ENCODE results near the gene FPR2.
A peak's percentile ranks its signal among the peaks of the same experiment; 100 is the strongest.
"Not testable (repeated sequence)": the region's sequence is repeated elsewhere in the genome, so short reads cannot be mapped to it uniquely, and the experiment has no call there.

FPR2 gene

DNA sequence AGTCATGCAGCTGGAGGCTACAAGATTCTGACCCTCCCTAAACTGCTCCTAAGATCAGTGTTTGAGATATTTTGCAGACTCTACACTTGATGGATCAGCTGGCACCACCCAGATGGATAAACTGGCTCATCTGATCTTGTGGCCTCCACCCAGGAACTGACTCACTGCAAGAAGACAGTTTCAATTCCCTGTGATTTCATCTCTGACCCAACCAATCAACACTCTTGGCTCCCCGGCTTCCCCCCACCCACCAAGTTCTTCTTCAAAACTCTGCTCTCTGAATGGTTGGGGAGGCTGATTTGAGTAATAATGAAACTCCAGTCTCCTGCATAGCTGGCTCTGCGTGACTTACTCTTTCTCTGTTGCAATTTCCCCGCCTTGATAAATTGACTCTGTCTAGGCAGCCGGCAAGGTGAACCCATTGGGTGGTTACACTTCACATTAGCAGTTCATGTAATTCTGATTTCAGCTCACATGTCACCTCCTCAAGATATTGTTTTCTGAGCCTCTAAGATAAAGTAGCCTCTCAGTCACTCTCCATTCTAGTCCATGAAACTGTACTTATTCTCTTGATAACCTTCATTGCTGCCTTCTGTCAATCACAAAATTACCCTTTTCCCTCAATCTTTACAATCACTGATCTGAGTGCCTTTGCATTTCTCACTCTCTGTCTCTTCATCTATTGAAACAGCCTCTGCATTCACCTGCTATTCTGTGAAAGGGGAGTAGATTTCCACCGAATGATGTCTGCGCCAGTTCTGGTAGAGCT is 24.1 kb downstream of the FPR2 start:
- peak; percentile 57 for DNase-seq

DNA sequence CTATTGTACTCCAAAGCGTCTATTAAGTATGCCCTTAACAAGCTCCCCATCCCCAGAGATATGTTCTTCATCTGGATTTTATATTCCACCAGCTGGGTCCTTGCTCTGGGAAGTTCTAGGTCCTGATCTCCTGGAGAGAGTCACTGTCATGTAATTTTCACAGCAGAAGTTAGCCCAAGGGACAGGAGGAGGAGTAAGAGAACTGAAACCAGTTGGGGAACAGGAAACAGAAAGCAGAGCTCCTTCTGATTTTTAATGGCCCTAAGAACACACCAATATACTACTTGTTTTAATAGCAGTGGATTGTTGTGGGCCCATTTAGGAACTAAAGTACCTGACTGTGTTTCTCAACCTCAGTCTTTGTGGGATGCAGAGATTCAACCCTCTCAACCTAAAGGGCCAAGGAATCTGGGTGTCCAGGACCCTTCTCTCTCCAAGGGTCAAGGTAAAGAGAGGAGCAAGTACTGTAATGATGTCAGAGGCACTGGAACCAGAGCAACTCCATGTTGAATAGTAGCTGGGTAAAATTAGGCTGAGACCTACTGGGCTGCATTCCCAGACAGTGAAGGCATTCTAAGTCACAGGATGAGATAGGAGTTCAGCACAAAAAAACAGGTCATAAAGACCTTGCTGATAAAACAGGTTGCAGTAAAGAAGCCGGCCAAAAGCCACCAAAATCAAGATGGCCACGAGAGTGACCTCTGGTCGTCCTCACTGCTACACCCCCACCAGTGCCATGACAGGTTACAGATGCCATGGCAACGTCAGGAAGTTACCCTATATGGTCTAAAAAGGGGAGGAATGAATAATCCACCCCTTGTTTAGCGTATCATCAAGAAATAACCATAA is 25.9 kb downstream of the FPR2 start:
- no peak for DNase-seq

DNA sequence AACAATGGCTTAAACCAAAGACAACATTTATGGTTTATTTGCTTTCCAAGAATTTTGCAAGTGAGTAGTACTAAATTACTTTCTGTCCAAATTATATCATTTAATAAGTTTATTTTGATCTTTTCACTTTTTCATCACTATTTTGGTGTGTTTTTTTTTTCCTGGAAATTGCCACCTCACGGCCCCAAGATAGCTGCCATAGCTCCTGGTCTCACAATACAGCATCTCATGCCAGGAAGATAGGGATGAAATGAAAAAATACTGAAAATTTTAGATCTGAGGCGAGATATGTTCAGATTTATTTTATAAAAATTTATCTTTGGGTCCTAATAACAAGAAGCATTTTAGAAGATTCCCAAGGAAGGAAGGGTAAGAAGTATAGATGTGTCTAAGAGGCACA is 27.0 kb downstream of the FPR2 start:
- DNase-seq = no peak

DNA sequence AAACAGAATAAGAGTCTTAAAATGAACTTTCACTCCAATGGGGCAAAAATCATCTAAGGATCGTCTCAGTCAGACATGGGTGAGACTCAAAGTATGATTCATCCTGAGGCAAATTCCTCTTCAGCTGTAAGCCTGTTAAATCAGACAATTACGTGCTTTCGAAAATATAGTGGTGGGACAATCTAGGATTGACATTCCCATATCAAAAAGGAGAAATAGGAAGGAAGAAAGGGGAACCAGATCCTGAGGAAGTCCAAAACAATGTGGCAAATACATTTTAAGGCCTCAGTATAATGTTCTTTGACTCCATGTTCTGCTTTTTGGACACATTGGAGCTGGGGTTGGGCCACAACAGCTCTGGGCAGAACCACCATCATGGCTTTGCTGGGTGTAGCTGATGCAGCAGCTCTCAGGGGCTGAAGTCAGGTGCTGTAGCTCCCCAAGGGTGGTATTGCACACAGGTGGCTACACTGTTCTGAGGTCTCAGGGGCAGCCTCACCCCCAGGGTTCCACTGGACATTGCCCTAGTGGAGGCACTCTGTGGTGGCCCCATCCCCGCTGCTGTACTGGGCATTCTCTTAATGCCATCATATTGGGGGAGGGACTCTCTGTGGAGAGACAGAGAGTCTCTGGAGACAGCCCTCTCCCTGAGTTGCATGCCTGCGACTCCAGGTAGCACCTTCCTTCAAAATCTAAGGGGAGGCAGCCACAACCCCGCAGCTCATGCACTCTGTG is 28.2 kb downstream of the FPR2 start:
- DNase-seq = no peak

DNA sequence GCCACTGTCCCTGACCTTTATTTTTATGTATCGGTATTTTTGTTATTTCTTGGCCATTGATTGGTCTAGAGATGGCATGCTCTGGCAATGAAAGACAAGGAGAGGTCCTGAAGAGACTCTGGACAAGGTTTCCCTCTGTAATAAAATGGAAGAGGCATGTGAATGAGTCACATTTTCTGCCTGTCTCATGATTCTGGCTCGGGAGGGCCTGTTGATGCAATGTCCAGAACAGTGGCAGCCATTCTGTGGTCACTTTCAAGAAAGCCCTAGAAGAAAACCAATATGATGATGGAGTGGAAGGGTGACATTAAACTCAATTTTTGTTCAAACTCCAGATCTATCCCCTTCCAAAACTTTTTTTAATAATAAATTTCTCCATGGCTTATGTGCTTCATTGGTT is 32.0 kb downstream of the FPR2 start:
- DNase-seq = no peak

DNA sequence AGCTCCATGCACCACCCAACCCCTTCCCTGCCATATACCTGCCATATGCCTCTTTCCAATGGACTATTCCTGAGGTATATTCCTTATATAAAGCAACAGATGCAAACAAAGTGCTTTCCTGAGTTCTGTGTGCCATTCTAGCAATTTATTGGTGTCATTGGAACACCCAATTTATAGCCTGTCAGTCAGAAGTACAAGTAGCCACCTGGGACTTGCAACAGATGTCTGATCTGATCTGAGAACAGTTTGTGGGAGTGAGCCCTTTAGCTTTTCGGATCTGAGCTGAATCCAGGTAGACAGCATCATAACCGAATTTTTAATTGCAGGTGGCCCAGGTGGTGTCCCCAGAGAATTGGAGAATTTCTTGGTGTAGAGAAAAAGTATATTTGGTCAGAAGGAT is 33.0 kb downstream of the FPR2 start:
- DNase-seq = no peak

DNA sequence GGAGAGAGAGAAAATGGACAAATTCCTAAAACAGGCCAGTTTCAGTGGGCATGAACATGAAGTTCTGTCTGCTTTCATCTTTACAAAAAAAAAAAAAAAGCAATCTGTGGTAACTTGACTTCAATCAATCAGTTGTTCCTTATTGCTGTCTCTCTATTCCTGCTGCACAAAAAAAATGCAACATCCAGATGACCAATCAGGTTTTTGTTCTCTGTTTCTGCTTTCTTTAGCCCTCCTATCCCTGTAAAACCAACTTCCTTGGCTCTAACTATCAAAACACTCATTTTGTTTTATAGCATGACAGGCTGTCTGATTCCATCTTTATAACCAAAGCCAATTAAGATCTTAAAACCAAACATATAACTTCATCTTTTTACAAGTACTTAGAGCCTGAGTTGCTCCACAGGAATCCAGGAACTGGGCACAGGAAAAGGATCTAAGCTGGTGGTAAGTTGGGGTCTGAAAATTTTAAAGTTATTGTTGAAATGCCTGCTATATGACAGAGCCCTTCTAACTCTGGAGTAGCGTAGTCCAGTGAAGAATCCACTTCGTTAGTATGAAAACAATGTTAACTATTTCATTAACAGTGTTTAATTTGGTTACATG is 34.0 kb downstream of the FPR2 start, which contains the start of gene FPR3:
TSS of gene FPR3 (plus strand) at position 273 of the 606 bp plus-strand sequence. CDS start 28,592 bp downstream, outside the sequence.
- DNase-seq = peak; percentile 10

DNA sequence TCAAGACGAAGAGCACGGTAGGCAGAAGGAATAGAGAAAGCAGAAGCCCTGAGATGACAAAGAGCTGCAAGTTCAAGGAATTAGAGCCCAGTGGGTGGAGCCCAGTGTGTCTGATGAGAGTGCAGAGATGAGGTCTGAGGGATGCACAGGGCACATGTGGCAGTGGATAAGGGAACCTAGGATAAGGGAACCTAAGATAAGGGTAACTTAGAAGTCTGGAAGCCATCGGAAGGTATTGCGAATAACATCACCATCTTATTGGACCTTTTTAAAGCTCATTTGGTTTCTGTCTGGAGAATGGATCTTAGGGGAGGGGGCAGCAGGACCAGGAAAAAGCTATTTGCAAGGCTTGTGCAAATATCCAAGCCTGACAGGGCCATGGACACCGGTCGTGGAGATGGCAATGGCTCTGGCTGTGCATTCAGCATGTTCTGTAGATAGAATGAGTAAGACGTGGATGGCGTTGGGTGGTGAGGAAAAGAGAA is 35.3 kb downstream of the FPR2 start:
- no peak for DNase-seq

DNA sequence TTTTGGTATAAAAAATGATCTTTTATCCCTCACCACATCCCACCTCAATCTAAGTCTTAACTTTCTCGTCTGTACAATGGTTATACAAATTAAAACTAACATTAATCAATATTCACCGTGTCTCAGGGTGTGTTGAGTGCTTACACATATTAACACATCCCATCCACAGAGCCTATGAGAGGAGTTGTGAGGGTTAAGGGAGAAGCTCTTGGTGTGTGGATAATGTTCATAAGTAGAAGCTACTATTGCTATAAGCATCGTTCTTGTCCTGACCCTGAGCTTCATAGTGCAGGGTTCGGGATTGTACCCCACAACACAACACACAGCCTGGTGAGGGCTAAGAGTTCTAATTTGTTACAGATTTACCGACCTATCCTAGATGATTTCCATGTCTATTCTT is 36.5 kb downstream of the FPR2 start:
- DNase-seq = no peak

DNA sequence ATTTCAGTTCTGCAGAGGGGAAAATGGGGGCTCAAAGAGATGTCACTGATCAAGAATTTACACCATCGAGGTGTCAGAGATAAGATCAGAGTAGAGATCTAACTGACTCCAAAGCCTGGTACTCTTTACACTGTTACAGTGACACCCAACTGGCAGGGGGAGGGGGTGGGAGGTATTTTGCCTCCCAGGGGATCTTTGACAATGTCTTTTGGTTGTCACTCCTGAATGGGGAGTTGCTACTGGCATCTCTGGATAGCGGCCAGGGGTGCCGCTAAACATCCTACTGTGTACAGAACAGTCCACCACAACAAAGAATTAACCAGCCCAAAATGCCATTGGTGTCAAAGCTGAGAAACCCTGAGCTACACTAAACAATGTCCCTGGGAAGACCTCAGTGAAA is 37.1 kb downstream of the FPR2 start:
- no peak for DNase-seq

DNA sequence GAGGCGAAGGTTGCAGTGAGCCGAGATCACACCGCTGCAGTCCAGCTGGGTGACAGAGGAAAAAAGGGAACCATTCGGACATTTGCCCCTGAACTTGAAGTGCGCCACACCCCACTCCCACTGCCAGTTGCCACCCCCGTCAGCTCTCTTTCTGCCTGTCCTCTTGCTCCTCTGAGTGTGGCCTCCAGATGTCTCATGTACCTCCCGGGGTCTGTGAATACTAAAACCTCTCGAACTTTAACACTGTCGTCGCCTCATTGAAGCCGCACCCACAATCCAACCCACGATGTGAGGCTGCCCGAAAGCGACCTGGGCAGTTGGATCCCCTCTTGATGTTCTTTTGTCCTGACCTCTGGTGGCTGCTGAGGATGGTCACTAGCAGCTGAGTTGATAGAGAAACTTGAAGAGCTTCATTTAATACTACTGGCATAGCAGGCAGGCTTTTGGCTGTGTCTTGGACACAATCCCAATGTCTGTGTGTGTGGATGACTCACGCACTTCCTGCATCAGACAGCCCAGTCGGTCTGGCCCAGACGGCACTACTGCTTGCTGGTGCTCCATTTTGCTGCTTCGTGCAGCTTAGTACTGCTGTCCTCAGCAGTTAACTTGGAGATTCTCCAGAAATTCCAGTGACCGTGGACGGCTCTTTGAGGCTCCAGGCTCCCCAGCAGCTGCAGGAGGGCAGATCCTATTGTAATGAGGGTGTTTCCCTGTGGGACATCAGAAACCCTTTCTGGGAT is 38.2 kb downstream of the FPR2 start:
- DNase-seq = peak; percentile 95

DNA sequence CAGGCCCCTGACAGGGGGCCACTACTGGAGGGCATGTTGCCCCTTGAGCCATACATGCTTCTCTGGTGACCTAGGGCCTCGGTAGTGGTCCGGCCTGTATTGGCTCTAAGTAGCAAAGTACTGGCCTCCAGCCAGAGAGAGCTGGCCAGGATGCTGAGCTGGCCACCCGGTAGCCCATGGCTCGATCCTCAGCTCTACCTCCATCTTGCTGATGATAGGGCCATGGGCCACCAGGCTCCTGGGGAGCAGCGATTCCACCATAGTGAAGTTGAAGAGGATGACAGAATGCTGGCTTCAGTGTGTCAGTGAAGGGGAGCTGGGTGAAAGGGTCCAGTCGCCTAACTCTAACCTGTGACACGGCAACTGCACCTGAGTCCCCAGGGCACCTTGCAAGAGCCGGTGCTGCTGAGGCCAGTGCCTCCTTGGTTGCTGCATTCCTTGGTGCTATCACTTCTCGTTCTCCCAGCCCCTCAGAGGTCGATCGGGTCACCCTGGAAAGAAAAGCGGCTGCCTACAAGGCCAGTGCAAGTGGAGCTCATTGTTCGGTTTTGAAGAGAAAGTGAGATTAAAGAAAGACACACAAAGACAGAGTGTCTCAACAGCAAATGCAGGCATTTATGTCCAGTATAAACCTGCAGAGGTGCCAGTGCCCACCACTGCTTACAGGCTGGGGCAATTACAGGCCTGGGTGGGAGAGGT is 38.9 kb downstream of the FPR2 start:
- DNase-seq = no peak

DNA sequence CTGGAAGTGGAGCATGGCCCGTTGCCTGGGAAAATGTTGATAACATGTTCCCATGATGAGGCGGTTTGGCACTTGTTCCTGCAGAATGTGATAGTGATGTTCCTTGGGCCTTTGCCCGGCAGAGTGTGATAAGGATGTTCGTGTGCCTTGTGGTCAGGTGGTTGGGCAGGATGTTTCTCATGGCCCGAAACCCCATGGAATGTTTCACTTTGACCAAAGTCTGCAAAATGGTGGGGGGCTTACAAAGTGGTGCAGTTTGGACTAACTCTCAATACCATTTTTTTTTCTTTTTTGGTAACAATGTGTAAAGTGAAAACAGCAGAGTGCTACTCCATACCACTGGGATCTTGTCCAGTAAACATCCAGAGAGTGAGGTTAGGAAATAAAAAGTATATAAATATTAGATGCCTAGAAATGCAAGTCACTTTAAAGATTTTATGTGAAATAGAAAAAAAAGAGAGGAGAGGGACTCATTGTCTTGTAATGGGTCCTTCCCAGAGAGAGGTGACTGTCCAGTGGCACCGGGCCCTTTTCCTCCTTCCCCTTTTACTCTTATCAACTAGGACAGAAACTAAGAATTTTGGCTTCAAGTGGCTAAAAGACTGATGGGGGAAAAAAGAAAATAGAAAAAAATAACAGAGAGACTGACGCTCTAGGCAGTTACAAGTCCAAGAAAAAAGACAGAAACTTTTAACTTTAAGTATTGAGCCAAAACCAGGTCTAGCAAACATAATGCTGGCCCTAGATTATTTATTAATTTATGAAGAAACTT is 39.7 kb downstream of the FPR2 start:
- DNase-seq = peak; percentile 54

DNA sequence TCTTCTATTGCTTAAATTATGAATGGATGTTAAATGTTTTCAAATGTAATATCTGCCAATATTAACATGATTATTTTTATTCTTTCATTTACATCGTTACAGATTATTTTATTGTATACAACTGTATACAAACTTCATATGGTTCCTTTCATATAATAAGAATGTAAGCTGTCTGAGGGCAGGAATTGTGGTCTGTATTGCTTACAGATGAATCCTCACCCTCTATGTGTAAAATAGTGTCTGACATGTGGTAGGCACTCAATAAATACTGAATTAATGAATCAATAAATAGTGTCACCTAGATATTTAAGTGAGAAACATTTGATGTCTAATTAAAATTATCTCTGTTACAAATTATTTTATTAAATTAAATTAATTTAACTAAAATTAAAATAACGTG is 41.8 kb downstream of the FPR2 start:
- DNase-seq = no peak

DNA sequence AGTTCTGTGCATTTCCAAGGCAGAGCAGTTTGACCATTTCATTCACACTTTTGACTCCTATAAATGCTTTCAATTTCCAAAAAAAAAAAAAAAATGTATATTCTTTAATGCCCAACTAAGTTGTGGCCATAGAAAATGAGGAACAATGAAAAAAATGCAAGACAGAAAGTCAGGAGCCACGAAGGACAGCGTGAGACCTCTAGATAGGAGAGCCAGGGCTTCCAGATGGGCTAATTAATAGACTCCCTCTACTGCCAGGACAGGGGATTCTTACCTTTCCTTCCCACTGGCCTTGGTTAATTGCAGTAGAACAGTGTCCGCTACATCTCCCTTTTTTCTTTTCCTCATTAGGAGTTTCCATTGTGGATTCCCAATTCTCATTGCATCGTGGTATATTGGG is 42.5 kb downstream of the FPR2 start:
- DNase-seq = no peak

DNA sequence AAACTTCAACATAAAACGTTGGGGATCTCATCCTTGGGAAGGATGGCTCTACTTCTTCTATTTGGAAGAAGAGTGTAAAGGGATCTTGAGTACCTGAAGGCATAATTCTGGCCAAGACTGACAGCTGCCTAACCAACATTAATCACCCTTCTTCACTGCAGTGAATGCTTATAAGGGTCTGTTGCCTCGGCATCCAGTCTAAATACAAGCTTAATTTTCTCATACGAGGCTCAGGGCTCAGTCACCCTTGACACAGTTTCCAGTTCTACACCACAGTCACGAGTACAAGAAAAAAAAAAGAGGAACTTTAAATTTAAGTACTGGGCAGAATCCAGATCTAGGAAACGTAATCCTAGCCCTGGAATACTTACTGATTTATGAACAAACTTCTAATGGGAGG is 43.0 kb downstream of the FPR2 start:
- DNase-seq = no peak

DNA sequence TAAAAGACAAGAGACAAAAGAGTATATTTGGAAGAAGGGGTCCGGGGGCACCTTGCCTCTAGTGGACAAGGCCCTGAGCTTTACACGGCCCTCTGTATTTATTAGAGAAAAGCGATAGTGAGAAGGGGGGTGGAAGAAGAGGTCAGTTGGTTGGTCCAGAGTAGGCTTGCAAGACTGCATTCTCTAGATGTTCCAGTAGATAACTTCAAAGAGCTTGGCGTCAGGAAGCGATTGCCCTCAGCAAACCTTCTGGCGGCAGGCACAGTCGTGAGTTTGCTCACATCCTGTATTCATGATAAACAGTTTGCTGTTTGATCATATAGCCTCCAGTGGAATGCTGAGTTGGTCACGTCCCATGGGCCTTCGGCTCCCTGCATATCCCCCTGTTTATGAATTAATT is 43.8 kb downstream of the FPR2 start:
- DNase-seq = not testable (repeated sequence)

DNA sequence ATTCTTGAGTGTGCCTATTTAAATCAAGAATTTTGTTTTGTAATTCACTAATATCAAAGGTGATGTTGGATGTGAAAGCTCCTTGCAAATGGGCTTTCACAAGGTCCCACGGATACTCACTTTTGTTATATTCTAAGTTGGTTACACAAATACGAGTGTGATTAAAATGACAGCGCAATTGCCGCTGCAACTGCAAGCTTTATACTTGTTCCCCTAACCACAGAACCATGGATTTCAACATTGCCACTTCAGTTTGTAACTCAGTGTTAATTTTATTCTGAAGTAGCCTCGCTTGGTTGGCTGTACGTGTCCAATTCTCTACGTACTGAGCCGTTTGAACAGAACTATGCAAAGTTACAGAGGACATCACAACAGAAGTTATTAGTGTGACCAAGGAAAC is 44.4 kb downstream of the FPR2 start:
- not testable (repeated sequence) for DNase-seq

DNA sequence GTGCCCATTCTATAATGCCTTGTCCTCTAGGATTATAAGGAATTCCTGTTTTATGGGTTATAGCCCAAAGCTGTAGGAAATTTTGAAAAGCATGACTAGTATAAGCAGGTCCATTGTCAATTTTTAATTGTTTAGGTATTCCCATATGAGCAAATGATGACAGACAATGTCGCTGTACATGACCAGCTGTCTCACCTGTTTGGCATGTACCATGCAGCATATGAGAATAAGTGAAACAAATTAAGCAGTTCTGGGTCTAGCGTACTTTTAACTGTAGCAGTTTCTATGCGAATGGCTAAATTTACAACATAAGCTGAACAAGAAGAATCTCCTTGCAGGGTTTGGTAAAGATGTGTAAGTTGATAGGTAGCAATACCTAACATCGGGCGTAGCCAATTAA is 45.6 kb downstream of the FPR2 start:
- not testable (repeated sequence) for DNase-seq

DNA sequence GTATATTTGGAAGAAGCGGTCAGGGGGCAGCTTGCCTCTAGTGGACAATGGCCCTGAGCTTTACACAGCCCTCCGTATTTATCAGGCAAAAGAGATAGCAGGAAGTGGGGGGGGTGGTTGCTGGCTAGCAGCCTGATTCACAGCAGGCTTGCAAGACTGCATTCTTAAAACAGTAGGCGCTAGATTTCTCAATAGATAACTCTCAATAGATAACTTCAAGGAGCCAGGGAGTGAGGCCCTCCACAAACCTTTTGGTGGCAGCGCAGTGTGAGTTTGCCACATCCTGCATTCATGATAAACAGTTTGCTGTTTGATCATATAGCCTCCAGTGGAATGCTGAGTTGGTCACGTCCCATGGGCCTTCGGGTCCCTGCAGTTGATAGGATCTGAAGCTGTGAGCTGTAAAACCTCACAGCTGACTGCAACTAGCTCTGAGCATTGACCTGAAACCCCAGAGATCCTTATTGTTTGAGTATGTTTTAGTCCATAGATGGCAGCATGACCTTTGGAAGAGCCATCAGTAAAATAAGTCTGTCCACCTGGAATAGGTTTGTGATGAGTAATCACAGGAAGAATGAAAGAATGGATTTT is 46.2 kb downstream of the FPR2 start:
- peak; percentile 27 for DNase-seq
